Testis (tissue), 3 donors: ENCODE measurements around the gene TMA7. TPM values are rescaled to one million over a fixed set of nuclear protein-coding genes. Genes with fewer than 3 reads are reported as not detected.

Experiments used
- DNase-seq: peaks from one replicate; pipeline ENCODE4 v3.0.0-alpha.2; 2019
- H3K27ac ChIP-seq, 2 donors: fragments of 200-600 bp; sonication (generic); one replicate each; pipeline ENCODE4 v1.5.1; 2019
- H3K27me3 ChIP-seq: fragments of 200-600 bp; sonication (generic); one replicate; pipeline ENCODE4 v1.5.1; 2019
- H3K36me3 ChIP-seq: fragments of 200-600 bp; sonication (generic); one replicate; pipeline ENCODE4 v1.5.1; 2017; ENCODE audit warnings: low read depth; ENCODE audit errors: missing control alignments
- H3K4me1 ChIP-seq: fragments of 200-600 bp; sonication (generic); one replicate; pipeline ENCODE4 v1.5.1; 2019
- H3K4me3 ChIP-seq, 2 donors: fragments of 200-600 bp; sonication (generic); one replicate each; pipeline ENCODE4 v1.5.1; 2017 to 2019
- H3K9me3 ChIP-seq: fragments of 200-600 bp; sonication (generic); one replicate; pipeline ENCODE4 v1.5.1; 2017
- POLR2A ChIP-seq: fragments of 450-650 bp; IDR thresholded peaks from one replicate; pipeline ENCODE4 v1.6.1; 2017; ENCODE audit warnings: antibody characterized with exemption, mild to moderate bottlenecking, moderate library complexity
- WGBS, 2 donors: methylation state at CpG; one replicate each; pipeline ENCODE4 v1.1.5; 2018; 5-methylcytosine and 5-hydroxymethylcytosine counted together
- intact Hi-C: fragments of 100-400 bp; cut with DNase I; formaldehyde crosslinking; loops from one replicate; pipeline ENCODE4 v1.15.1; 2023; ENCODE audit warnings: low total_unique reads
- polyA plus RNA-seq: library from polyadenylated mRNA; stranded (reverse); fragments of 350-450 nt; fragmentation: Illumina TruSeq; extraction: RNeasy Lipid Tissue Mini Kit (QIAGEN cat#74804); gene quantifications from one replicate; pipeline ENCODE4 v1.2.3, GENCODE V29; 2014; ENCODE audit warnings: low read depth, low replicate concordance; ENCODE audit not compliant: insufficient read depth
- total RNA-seq, 2 donors: library from RNA; depleted of rRNA; stranded (reverse); fragments of >200 nt; gene quantifications; one replicate each; pipeline ENCODE4 v1.2.3, GENCODE V29; 2016
- TF ChIP-seq, protein P1 (sequence below), 3 experiments: fragments of 450-650 bp in 2 of 3; fragments of 200-600 bp in 1 of 3; sonication (generic) in 1 of 3; IDR thresholded peaks; one replicate each; pipeline ENCODE4 v1.5.1; 2016 to 2019; ENCODE audit warnings: antibody characterized with exemption in 3 of 3, mild to moderate bottlenecking in 2 of 3, moderate library complexity in 1 of 3

The TMA7 gene
- total and polyA plus RNA-seq, 3 donors from 2014 or later = 380 to 425 (median 393) TPM

- peaks cover 24% of the 10 kb centered on the region for H3K4me1 ChIP-seq
- H3K9me3 ChIP-seq = no peaks in the 10 kb centered on the region
- TF ChIP-seq POLR2A = no peak
- TF ChIP-seq, protein P1, sequence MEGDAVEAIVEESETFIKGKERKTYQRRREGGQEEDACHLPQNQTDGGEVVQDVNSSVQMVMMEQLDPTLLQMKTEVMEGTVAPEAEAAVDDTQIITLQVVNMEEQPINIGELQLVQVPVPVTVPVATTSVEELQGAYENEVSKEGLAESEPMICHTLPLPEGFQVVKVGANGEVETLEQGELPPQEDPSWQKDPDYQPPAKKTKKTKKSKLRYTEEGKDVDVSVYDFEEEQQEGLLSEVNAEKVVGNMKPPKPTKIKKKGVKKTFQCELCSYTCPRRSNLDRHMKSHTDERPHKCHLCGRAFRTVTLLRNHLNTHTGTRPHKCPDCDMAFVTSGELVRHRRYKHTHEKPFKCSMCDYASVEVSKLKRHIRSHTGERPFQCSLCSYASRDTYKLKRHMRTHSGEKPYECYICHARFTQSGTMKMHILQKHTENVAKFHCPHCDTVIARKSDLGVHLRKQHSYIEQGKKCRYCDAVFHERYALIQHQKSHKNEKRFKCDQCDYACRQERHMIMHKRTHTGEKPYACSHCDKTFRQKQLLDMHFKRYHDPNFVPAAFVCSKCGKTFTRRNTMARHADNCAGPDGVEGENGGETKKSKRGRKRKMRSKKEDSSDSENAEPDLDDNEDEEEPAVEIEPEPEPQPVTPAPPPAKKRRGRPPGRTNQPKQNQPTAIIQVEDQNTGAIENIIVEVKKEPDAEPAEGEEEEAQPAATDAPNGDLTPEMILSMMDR (IDR thresholded peaks at IDR 0.05) = no peak
- H3K27me3 ChIP-seq = no peaks in the 10 kb centered on the region
- H3K36me3 ChIP-seq = no peaks in the 10 kb centered on the region
- 0% methylated on average over 19 to 21 of the region's 21 CpGs for WGBS, 2 donors
- H3K4me3 ChIP-seq = peak overlapping the region; percentile 92 to 94
- peak; percentile 32 for DNase-seq
- intact Hi-C loops = no loop called here
- H3K27ac ChIP-seq = peak overlapping the region; percentile 80 to 90
Measured at GRCh38 chr3:48440590-48440958, 517 bp downstream of the TMA7 start.

GRCh38 chr3:48441940-48442339 lies 1.9 kb downstream of the TMA7 start:
- H3K4me1 ChIP-seq = peaks cover 23% of the 10 kb centered on the region
- intact Hi-C loops = no loop called here
- H3K36me3 ChIP-seq = no peaks in the 10 kb centered on the region
- no peak for DNase-seq
- no peak overlapping the region for H3K27ac ChIP-seq
- WGBS, 2 donors = 68 to 78% methylated on average over 6 of the region's 6 CpGs
- no peaks in the 10 kb centered on the region for H3K27me3 ChIP-seq
- no peaks in the 10 kb centered on the region for H3K9me3 ChIP-seq
- TF ChIP-seq, protein P1 (IDR thresholded peaks at IDR 0.05) = no peak
- no peak for TF ChIP-seq POLR2A
- H3K4me3 ChIP-seq = no peak overlapping the region

DNA sequence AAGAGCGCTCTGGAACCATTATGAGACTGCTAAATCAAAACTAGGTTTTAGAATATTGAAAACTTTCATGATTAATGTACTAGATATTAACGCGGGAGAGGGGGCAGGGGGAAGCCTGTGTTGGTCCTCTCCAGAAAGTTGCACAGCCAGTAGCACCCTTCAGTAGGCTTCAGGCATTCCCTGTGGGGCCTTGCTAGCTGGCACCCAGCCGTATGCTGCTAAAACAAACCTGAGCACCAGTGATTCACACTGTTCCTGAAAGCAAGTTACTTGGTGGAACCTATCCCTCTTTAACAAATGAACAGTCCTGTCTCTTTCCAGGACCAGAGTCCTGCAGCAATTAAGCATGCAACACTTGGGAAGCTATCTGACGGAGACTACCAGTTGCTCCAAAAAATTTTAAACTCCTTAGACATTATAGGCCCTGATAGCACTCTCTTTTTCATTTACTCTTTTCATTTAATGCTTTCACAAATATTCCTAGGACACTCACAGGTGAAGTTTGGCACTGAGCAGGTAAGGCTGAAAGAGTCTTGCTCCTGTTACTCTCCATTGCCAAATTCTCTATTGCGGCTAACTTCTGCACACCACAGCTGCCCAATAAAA lies 5.3 kb downstream of the TMA7 start:
- Histone ChIP-seq H3K27ac (no peak overlapping the region), H3K4me3 (no peak overlapping the region), H3K36me3 (no peaks in the 10 kb centered on the region), H3K9me3 (no peaks in the 10 kb centered on the region), H3K27me3 (no peaks in the 10 kb centered on the region), H3K4me1 (peaks cover 23% of the 10 kb centered on the region)
- intact Hi-C loops = no loop called here
- WGBS, 2 donors = 63 to 67% methylated on average over 6 of the region's 6 CpGs
- no peak for DNase-seq
- TF ChIP-seq, protein P1 (IDR thresholded peaks at IDR 0.05) = no peak
- no peak for TF ChIP-seq POLR2A

- no peaks in the 10 kb centered on the region for H3K27me3 ChIP-seq
- intact Hi-C loops = no loop called here
- TF ChIP-seq, protein P1 (IDR thresholded peaks at IDR 0.05) = no peak
- no peak for TF ChIP-seq POLR2A
- H3K4me3 ChIP-seq = peak overlapping the region; percentile 70 to 77
- peaks cover 20% of the 10 kb centered on the region for H3K4me1 ChIP-seq
- no peaks in the 10 kb centered on the region for H3K36me3 ChIP-seq
- DNase-seq = no peak
- peak overlapping the region; percentile 75 to 82 for H3K27ac ChIP-seq
- 10 to 13% methylated on average over 6 of the region's 6 CpGs for WGBS, 2 donors
- no peaks in the 10 kb centered on the region for H3K9me3 ChIP-seq
Measured at GRCh38 chr3:48446043-48446424, 6.0 kb downstream of the TMA7 start.
